Measurements from ENCODE around the gene IZUMO3.

The IZUMO3 gene

DNA sequence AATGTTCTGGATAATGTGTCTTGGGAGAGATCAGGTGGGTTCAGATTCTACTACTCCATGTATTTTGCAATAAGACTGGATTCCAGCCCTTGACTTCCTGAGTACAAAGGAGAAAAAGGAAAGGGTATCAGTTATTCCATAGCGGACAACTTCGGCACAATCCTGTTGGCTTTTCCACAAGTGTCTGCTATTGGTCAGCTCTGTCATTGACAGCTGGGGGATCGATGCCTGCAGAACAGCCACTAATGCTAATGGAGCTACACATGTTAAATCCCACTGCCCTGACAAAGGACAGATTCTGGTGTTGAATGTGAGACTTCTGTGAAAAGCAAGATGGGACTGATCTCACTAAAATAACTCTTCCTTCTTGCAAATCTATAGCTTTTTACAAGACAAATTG, 41.2 kb downstream of the IZUMO3 start:
- H3K36me3 ChIP-seq (ENCODE audit: low read length) = no peaks in the 10 kb centered on the region
- no peaks in the 10 kb centered on the region for H3K9me2 ChIP-seq (replicated peaks; ENCODE audit: insufficient read depth, low read length)
- H4K20me1 ChIP-seq (ENCODE audit: low read depth, low read length) = no peaks in the 10 kb centered on the region
- no peak overlapping the region for H3K4me2 ChIP-seq (ENCODE audit: low read depth, low read length, poor library complexity, severe bottlenecking)
- H3K79me2 ChIP-seq (ENCODE audit: insufficient read depth, low read length) = no peaks in the 10 kb centered on the region
- H3K9ac ChIP-seq (ENCODE audit: low read length) = no peak overlapping the region
- H3K9me3 ChIP-seq (ENCODE audit: insufficient read depth, low read length) = no peaks in the 10 kb centered on the region
- TF ChIP-seq, protein P1, sequence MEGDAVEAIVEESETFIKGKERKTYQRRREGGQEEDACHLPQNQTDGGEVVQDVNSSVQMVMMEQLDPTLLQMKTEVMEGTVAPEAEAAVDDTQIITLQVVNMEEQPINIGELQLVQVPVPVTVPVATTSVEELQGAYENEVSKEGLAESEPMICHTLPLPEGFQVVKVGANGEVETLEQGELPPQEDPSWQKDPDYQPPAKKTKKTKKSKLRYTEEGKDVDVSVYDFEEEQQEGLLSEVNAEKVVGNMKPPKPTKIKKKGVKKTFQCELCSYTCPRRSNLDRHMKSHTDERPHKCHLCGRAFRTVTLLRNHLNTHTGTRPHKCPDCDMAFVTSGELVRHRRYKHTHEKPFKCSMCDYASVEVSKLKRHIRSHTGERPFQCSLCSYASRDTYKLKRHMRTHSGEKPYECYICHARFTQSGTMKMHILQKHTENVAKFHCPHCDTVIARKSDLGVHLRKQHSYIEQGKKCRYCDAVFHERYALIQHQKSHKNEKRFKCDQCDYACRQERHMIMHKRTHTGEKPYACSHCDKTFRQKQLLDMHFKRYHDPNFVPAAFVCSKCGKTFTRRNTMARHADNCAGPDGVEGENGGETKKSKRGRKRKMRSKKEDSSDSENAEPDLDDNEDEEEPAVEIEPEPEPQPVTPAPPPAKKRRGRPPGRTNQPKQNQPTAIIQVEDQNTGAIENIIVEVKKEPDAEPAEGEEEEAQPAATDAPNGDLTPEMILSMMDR (IDR thresholded peaks at IDR 0.05; ENCODE audit: insufficient read depth, low read length, poor library complexity, severe bottlenecking) = no peak
- TF ChIP-seq EZH2phosphoT487 (conservative IDR thresholded peaks at IDR 0.05; ENCODE audit: low read length) = no peak
- H2AFZ ChIP-seq (ENCODE audit: low read depth, low read length, severe bottlenecking) = no peak overlapping the region
- H3F3A ChIP-seq (ENCODE audit: insufficient read depth) = no peaks in the 10 kb centered on the region
- H3K27ac ChIP-seq (ENCODE audit: low read depth, low read length) = no peak overlapping the region
- no peaks in the 10 kb centered on the region for H3K27me3 ChIP-seq (ENCODE audit: low read length)
- H3K4me3 ChIP-seq (ENCODE audit: insufficient read depth, low read length, poor library complexity, severe bottlenecking) = no peak overlapping the region

DNA sequence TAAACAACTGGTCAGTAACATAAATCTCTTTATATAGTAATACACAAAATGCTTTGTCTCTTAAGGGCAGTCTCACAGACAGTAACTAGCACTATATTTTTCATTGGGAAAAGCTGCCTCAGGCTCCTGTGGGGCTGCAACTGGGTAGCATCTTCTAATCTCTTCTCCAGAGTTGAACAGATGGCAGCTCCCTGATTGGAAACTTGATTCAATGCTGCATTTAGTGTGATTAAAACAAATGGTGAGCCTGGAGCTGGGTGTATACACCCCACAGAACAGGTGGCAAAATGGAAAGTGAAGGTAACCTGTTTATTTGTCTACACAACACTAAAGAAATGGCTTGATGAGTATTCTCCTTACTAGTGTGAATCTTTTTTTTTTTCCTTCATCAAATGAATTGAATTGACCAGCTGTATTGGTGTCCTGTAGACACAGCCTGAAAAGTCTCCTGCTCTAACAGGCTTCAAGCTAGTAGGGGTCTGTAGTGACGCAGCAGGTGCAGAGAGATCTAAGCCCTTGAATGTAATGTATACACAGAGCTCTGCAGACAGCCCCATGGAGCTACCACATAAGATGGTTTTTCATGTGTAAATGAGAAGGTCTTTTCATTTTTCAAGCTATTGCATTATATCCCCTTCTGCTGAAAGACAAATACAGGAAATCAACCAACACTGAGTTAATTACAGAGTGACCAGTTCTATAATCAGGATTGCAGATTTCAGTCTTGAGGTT, 43.3 kb downstream of the IZUMO3 start:
- Histone ChIP-seq H3F3A (ENCODE audit: insufficient read depth) (no peaks in the 10 kb centered on the region), H3K9ac (ENCODE audit: low read length) (no peak overlapping the region), H3K27ac (ENCODE audit: low read depth, low read length) (no peak overlapping the region), H2AFZ (ENCODE audit: low read depth, low read length, severe bottlenecking) (no peak overlapping the region), H3K4me3 (ENCODE audit: insufficient read depth, low read length, poor library complexity, severe bottlenecking) (no peak overlapping the region), H3K9me3 (ENCODE audit: insufficient read depth, low read length) (no peaks in the 10 kb centered on the region), H3K9me2 (replicated peaks; ENCODE audit: insufficient read depth, low read length) (no peaks in the 10 kb centered on the region), H3K79me2 (ENCODE audit: insufficient read depth, low read length) (no peaks in the 10 kb centered on the region), H3K27me3 (ENCODE audit: low read length) (no peaks in the 10 kb centered on the region), H3K36me3 (ENCODE audit: low read length) (no peaks in the 10 kb centered on the region), H4K20me1 (ENCODE audit: low read depth, low read length) (no peaks in the 10 kb centered on the region), H3K4me2 (ENCODE audit: low read depth, low read length, poor library complexity, severe bottlenecking) (no peak overlapping the region)
- no peak for TF ChIP-seq EZH2phosphoT487 (conservative IDR thresholded peaks at IDR 0.05; ENCODE audit: low read length)
- TF ChIP-seq, protein P1 (IDR thresholded peaks at IDR 0.05; ENCODE audit: insufficient read depth, low read length, poor library complexity, severe bottlenecking) = no peak

DNA sequence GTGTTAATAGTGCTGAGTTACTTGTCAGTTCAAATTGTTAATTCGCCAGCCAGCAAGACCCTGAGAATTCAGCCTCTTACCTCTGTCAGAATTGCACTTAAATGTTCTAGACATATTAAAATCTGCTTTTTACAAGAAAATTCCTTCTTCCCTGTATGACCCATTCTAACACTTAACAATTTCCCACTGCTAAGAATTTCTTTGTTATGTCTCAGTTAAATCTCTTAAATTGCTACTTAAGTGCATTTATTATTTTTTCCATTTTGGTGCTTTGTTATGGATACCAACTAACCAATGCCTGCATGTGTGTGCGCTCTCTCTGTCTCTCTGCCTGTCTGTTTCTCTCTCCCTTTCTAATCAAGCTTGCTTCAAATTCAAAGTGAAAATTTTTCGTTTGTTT, 44.9 kb downstream of the IZUMO3 start:
- no peaks in the 10 kb centered on the region for H3K36me3 ChIP-seq (ENCODE audit: low read length)
- H3K9me3 ChIP-seq (ENCODE audit: insufficient read depth, low read length) = no peaks in the 10 kb centered on the region
- H3K27me3 ChIP-seq (ENCODE audit: low read length) = no peaks in the 10 kb centered on the region
- no peaks in the 10 kb centered on the region for H3K9me2 ChIP-seq (replicated peaks; ENCODE audit: insufficient read depth, low read length)
- H4K20me1 ChIP-seq (ENCODE audit: low read depth, low read length) = no peaks in the 10 kb centered on the region
- no peaks in the 10 kb centered on the region for H3K79me2 ChIP-seq (ENCODE audit: insufficient read depth, low read length)
- no peak overlapping the region for H3K4me2 ChIP-seq (ENCODE audit: low read depth, low read length, poor library complexity, severe bottlenecking)
- no peaks in the 10 kb centered on the region for H3F3A ChIP-seq (ENCODE audit: insufficient read depth)
- H3K9ac ChIP-seq (ENCODE audit: low read length) = no peak overlapping the region
- TF ChIP-seq, protein P1 (IDR thresholded peaks at IDR 0.05; ENCODE audit: insufficient read depth, low read length, poor library complexity, severe bottlenecking) = no peak
- no peak for TF ChIP-seq EZH2phosphoT487 (conservative IDR thresholded peaks at IDR 0.05; ENCODE audit: low read length)
- H3K27ac ChIP-seq (ENCODE audit: low read depth, low read length) = no peak overlapping the region
- no peak overlapping the region for H3K4me3 ChIP-seq (ENCODE audit: insufficient read depth, low read length, poor library complexity, severe bottlenecking)
- H2AFZ ChIP-seq (ENCODE audit: low read depth, low read length, severe bottlenecking) = no peak overlapping the region

Data from SU-DHL-6 (cell line).